SKM-1 treated with dmso at 0.1 percent for 144 hours (cell line): Measurements from ENCODE around the gene GNG2.
A peak's percentile ranks its signal among the peaks of the same experiment; 100 is the strongest.

ENCODE experiments used
- DNase-seq: peaks from one replicate; lab custom pipeline; 2025; ENCODE audit not compliant: unreplicated experiment; lab: John Stamatoyannopoulos, UW

Gene GNG2

GRCh38 chr14:51989293-51990234 lies 129.2 kb downstream of the GNG2 start, which contains the start of gene RTRAF:
TSS of gene RTRAF (plus strand) at chr14:51989546. CDS start at chr14:51989640, 94 bp downstream.
- DNase-seq, result peak; percentile 49

GRCh38 chr14:51990488-51990887 lies 130.1 kb downstream of the GNG2 start:
- no peak for DNase-seq

- no peak for DNase-seq
Observed at GRCh38 chr14:51993285-51993920, 133.0 kb downstream of the GNG2 start.

GRCh38 chr14:51996148-51996746 lies 135.8 kb downstream of the GNG2 start:
- peak; percentile 4 for DNase-seq

GRCh38 chr14:51998348-51998747 lies 137.9 kb downstream of the GNG2 start:
- no peak for DNase-seq

- no peak for DNase-seq
Observed at GRCh38 chr14:51999084-51999483, 138.7 kb downstream of the GNG2 start.

DNA sequence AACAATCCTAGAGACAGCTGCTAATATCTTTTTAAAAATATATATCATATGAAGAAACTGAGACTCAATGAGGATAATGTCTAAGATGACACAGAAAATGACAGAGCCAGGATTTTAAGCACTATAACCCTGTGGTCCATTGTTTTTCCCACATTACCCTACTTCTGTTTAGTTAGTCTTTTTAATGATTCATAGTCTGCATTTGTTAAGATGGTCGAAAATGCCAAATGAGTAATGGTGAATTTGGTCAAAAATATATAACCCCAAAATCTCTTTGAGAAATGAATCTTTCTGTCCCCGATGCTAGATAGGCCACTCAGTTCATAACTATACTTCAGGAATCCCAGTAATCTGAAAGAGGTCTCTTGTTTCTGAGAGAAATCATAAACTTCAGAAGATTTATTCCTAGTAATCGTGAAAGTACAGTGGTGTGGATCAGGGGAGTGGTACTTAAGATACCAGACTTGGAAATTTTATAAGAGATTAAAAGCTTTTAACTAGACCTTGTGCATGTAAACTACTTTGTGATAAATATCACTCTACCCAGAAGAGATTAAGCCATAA lies 139.7 kb downstream of the GNG2 start:
- no peak for DNase-seq

- no peak for DNase-seq
Observed at GRCh38 chr14:52000696-52001095, 140.3 kb downstream of the GNG2 start.

GRCh38 chr14:52002542-52002941 lies 142.1 kb downstream of the GNG2 start:
- DNase-seq, result no peak

GRCh38 chr14:52003324-52003723 lies 142.9 kb downstream of the GNG2 start:
- DNase-seq, result no peak

GRCh38 chr14:52005625-52006024 lies 145.2 kb downstream of the GNG2 start:
- no peak for DNase-seq

- DNase-seq, result no peak
Observed at GRCh38 chr14:52006361-52006760, 145.9 kb downstream of the GNG2 start.

GRCh38 chr14:52007211-52007610 lies 146.8 kb downstream of the GNG2 start:
- no peak for DNase-seq

- DNase-seq, result no peak
Observed at GRCh38 chr14:52007637-52008036, 147.2 kb downstream of the GNG2 start.

- no peak for DNase-seq
Observed at GRCh38 chr14:52008136-52008535, 147.7 kb downstream of the GNG2 start.

DNA sequence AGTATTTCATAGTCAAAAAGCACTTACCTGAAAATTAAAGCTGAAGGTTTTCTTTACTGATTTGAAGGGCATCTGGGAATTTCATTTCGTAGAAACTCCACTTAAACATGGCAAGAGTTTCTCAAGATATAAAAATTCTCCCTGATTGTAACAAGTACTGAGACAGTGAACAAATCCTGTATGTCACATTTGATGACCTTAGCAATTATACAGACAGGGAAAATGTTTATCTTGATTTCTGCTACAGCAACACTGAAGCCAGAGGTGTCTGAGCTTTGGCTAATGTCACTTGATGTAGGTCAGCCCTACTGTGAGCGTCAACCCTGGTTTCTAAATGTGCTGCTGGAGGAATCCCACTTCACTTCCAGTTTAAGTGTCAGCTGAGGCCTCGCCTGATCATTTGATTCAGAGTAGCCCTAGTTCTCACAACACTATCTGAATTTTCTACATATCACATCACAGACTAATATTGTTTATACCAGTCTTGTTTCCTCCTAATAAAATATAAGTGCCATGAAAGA lies 149.8 kb downstream of the GNG2 start:
- no peak for DNase-seq

GRCh38 chr14:52011523-52011922 lies 151.1 kb downstream of the GNG2 start:
- no peak for DNase-seq

- DNase-seq, result no peak
Observed at GRCh38 chr14:52012635-52013034, 152.2 kb downstream of the GNG2 start.

GRCh38 chr14:52013984-52014600 lies 153.7 kb downstream of the GNG2 start:
- no peak for DNase-seq

GRCh38 chr14:52014601-52015267 lies 154.3 kb downstream of the GNG2 start:
- DNase-seq, result no peak
